ENCODE data around the gene FAM118B. TPM values are rescaled to one million over a fixed set of nuclear protein-coding genes. Genes with fewer than 3 reads are reported as not detected.

The FAM118B gene
- total and polyA plus RNA-seq, 2 donors (not counting 1 experiment from before 2014, with no cell fraction given) = 21.0 to 30.3 TPM

- no peaks in the 10 kb centered on the region for H3K79me2 ChIP-seq (ENCODE audit: control insufficient read depth, insufficient read depth, low read length)
- no peak overlapping the region for H3K4me2 ChIP-seq (ENCODE audit: extremely low read depth, insufficient read depth, low read length)
- H3K9ac ChIP-seq (ENCODE audit: insufficient read depth, low read length) = no peak overlapping the region
- H3K27me3 ChIP-seq (ENCODE audit: control insufficient read depth, insufficient read depth, low read length) = no peaks in the 10 kb centered on the region
- DNase-seq (ENCODE audit: low read depth in 2 of 2) = peak; percentile 25 to 74
- no peaks in the 10 kb centered on the region for H3K9me3 ChIP-seq (ENCODE audit: control insufficient read depth, insufficient read depth, low read depth, low read length)
- no peaks in the 10 kb centered on the region for H3K4me1 ChIP-seq (ENCODE audit: control insufficient read depth, extremely low read depth, insufficient read depth, low read length)
- no peaks in the 10 kb centered on the region for H4K20me1 ChIP-seq (ENCODE audit: control insufficient read depth, extremely low read depth, insufficient read depth, low read length)
- TF ChIP-seq CTCF (conservative IDR thresholded peaks at IDR 0.05 in 1 of 2, IDR thresholded peaks at IDR 0.05 in 1 of 2; ENCODE audit: low read depth in 1 of 2, low read length in 2 of 2) (peak; percentile 60 to 68), EZH2 (IDR thresholded peaks at IDR 0.05; ENCODE audit: low read length, missing control alignments) (no peak)
- peaks cover 14% of the 10 kb centered on the region for H3K36me3 ChIP-seq (ENCODE audit: control insufficient read depth, insufficient read depth, low read length)
- no peak overlapping the region for H3K27ac ChIP-seq (ENCODE audit: insufficient read depth, low read length)
- H2AFZ ChIP-seq (ENCODE audit: low read length) = no peak overlapping the region
- H3K4me3 ChIP-seq (replicated peaks in 1 of 4; ENCODE audit: control extremely low read depth in 1 of 4, insufficient read depth in 1 of 4, low read depth in 3 of 4, low read length in 4 of 4) = no peak overlapping the region
Observed at GRCh38 chr11:126194121-126194543, 17.4 kb upstream of the FAM118B start.

- H3K9ac ChIP-seq (ENCODE audit: insufficient read depth, low read length) = no peak overlapping the region
- peaks cover 16% of the 10 kb centered on the region for H3K36me3 ChIP-seq (ENCODE audit: control insufficient read depth, insufficient read depth, low read length)
- H4K20me1 ChIP-seq (ENCODE audit: control insufficient read depth, extremely low read depth, insufficient read depth, low read length) = no peaks in the 10 kb centered on the region
- no peaks in the 10 kb centered on the region for H3K4me1 ChIP-seq (ENCODE audit: control insufficient read depth, extremely low read depth, insufficient read depth, low read length)
- no peak for DNase-seq (ENCODE audit: low read depth in 2 of 2)
- no peak overlapping the region for H3K27ac ChIP-seq (ENCODE audit: insufficient read depth, low read length)
- no peak overlapping the region for H3K4me2 ChIP-seq (ENCODE audit: extremely low read depth, insufficient read depth, low read length)
- H3K9me3 ChIP-seq (ENCODE audit: control insufficient read depth, insufficient read depth, low read depth, low read length) = no peaks in the 10 kb centered on the region
- H3K27me3 ChIP-seq (ENCODE audit: control insufficient read depth, insufficient read depth, low read length) = no peaks in the 10 kb centered on the region
- no peak overlapping the region for H3K4me3 ChIP-seq (replicated peaks in 1 of 4; ENCODE audit: control extremely low read depth in 1 of 4, insufficient read depth in 1 of 4, low read depth in 3 of 4, low read length in 4 of 4)
- H2AFZ ChIP-seq (ENCODE audit: low read length) = no peak overlapping the region
- no peaks in the 10 kb centered on the region for H3K79me2 ChIP-seq (ENCODE audit: control insufficient read depth, insufficient read depth, low read length)
- no peak for TF ChIP-seq CTCF (conservative IDR thresholded peaks at IDR 0.05 in 1 of 2, IDR thresholded peaks at IDR 0.05 in 1 of 2; ENCODE audit: low read depth in 1 of 2, low read length in 2 of 2)
- TF ChIP-seq EZH2 (IDR thresholded peaks at IDR 0.05; ENCODE audit: low read length, missing control alignments) = no peak
Observed at GRCh38 chr11:126195119-126195518, 16.5 kb upstream of the FAM118B start.

- Histone ChIP-seq H3K9ac (ENCODE audit: insufficient read depth, low read length) (no peak overlapping the region), H3K4me3 (replicated peaks in 1 of 4; ENCODE audit: control extremely low read depth in 1 of 4, insufficient read depth in 1 of 4, low read depth in 3 of 4, low read length in 4 of 4) (no peak overlapping the region), H4K20me1 (ENCODE audit: control insufficient read depth, extremely low read depth, insufficient read depth, low read length) (no peaks in the 10 kb centered on the region), H3K27me3 (ENCODE audit: control insufficient read depth, insufficient read depth, low read length) (no peaks in the 10 kb centered on the region), H3K4me1 (ENCODE audit: control insufficient read depth, extremely low read depth, insufficient read depth, low read length) (no peaks in the 10 kb centered on the region), H3K9me3 (ENCODE audit: control insufficient read depth, insufficient read depth, low read depth, low read length) (no peaks in the 10 kb centered on the region), H3K36me3 (ENCODE audit: control insufficient read depth, insufficient read depth, low read length) (peaks cover 17% of the 10 kb centered on the region), H3K27ac (ENCODE audit: insufficient read depth, low read length) (no peak overlapping the region), H3K4me2 (ENCODE audit: extremely low read depth, insufficient read depth, low read length) (no peak overlapping the region), H2AFZ (ENCODE audit: low read length) (no peak overlapping the region), H3K79me2 (ENCODE audit: control insufficient read depth, insufficient read depth, low read length) (no peaks in the 10 kb centered on the region)
- TF ChIP-seq CTCF (conservative IDR thresholded peaks at IDR 0.05 in 1 of 2, IDR thresholded peaks at IDR 0.05 in 1 of 2; ENCODE audit: low read depth in 1 of 2, low read length in 2 of 2) (no peak), EZH2 (IDR thresholded peaks at IDR 0.05; ENCODE audit: low read length, missing control alignments) (no peak)
- DNase-seq (ENCODE audit: low read depth in 2 of 2) = peak; percentile 50 to 70
Observed at GRCh38 chr11:126197277-126197939, 14.2 kb upstream of the FAM118B start.
